ENCODE data around the gene LCE1C.

DNA sequence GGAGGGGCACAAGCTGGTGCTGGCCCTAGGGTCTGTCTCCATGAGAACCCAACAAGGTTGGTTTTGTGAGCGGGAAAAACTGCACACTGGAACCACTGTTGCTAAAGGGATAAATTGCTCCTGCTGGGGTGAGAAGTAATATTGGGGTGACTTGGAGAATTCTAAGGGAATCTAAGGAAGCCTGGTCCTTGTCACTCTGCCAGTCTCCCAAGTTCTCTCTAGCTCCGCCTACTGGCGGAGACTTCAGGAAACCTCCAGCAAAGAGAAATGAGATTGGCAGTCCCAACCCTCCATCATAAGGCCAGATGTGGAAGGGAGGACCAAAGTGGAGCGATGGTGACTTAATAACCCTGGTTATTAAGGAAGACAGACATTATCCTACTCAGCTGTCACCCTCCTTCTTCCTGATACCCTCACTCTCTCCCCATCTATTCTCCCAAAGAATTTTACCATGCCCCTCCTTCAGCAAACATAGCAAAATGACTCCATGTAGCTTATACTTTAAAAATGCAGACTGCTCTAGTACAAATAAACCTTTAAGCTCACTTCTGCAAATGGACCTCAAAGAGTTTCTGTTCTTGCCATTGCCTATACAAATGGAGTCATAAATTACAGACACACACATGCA is 28.8 kb downstream of the LCE1C start:
- TF ChIP-seq ESRRG (CRISPR knock-in tag; IDR thresholded peaks at IDR 0.05) (no peak), ZFP30 (CRISPR knock-in tag; IDR thresholded peaks at IDR 0.05) (no peak), SNAI2 (CRISPR knock-in tag; IDR thresholded peaks at IDR 0.05) (no peak), ARNTL (CRISPR knock-in tag; IDR thresholded peaks at IDR 0.05; ENCODE audit: borderline replicate concordance, low read depth) (no peak), ZFP3 (CRISPR knock-in tag; IDR thresholded peaks at IDR 0.05) (no peak), ZNF565 (CRISPR knock-in tag; conservative IDR thresholded peaks at IDR 0.05; ENCODE audit: low read depth) (no peak)
- TF ChIP-seq, protein P1, sequence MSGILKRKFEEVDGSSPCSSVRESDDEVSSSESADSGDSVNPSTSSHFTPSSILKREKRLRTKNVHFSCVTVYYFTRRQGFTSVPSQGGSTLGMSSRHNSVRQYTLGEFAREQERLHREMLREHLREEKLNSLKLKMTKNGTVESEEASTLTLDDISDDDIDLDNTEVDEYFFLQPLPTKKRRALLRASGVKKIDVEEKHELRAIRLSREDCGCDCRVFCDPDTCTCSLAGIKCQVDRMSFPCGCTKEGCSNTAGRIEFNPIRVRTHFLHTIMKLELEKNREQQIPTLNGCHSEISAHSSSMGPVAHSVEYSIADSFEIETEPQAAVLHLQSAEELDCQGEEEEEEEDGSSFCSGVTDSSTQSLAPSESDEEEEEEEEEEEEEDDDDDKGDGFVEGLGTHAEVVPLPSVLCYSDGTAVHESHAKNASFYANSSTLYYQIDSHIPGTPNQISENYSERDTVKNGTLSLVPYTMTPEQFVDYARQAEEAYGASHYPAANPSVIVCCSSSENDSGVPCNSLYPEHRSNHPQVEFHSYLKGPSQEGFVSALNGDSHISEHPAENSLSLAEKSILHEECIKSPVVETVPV (CRISPR knock-in tag; IDR thresholded peaks at IDR 0.05): no peak
- TF ChIP-seq, protein P2, sequence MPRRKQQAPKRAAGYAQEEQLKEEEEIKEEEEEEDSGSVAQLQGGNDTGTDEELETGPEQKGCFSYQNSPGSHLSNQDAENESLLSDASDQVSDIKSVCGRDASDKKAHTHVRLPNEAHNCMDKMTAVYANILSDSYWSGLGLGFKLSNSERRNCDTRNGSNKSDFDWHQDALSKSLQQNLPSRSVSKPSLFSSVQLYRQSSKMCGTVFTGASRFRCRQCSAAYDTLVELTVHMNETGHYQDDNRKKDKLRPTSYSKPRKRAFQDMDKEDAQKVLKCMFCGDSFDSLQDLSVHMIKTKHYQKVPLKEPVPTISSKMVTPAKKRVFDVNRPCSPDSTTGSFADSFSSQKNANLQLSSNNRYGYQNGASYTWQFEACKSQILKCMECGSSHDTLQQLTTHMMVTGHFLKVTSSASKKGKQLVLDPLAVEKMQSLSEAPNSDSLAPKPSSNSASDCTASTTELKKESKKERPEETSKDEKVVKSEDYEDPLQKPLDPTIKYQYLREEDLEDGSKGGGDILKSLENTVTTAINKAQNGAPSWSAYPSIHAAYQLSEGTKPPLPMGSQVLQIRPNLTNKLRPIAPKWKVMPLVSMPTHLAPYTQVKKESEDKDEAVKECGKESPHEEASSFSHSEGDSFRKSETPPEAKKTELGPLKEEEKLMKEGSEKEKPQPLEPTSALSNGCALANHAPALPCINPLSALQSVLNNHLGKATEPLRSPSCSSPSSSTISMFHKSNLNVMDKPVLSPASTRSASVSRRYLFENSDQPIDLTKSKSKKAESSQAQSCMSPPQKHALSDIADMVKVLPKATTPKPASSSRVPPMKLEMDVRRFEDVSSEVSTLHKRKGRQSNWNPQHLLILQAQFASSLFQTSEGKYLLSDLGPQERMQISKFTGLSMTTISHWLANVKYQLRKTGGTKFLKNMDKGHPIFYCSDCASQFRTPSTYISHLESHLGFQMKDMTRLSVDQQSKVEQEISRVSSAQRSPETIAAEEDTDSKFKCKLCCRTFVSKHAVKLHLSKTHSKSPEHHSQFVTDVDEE (CRISPR knock-in tag; IDR thresholded peaks at IDR 0.05): no peak
- TF ChIP-seq, protein P3, sequence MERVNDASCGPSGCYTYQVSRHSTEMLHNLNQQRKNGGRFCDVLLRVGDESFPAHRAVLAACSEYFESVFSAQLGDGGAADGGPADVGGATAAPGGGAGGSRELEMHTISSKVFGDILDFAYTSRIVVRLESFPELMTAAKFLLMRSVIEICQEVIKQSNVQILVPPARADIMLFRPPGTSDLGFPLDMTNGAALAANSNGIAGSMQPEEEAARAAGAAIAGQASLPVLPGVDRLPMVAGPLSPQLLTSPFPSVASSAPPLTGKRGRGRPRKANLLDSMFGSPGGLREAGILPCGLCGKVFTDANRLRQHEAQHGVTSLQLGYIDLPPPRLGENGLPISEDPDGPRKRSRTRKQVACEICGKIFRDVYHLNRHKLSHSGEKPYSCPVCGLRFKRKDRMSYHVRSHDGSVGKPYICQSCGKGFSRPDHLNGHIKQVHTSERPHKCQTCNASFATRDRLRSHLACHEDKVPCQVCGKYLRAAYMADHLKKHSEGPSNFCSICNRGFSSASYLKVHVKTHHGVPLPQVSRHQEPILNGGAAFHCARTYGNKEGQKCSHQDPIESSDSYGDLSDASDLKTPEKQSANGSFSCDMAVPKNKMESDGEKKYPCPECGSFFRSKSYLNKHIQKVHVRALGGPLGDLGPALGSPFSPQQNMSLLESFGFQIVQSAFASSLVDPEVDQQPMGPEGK (CRISPR knock-in tag; IDR thresholded peaks at IDR 0.05; ENCODE audit: borderline replicate concordance): no peak
